GM21367 (cell line): ENCODE data around the gene RNF25.
A peak's percentile ranks its signal among the peaks of the same experiment; 100 is the strongest.

Source experiments
- ATAC-seq: cut with Tn5 transposase; IDR thresholded peaks from one replicate; pipeline ENCODE4 v1.9.1; 2021; ENCODE audit not compliant: unreplicated experiment

Gene RNF25

DNA sequence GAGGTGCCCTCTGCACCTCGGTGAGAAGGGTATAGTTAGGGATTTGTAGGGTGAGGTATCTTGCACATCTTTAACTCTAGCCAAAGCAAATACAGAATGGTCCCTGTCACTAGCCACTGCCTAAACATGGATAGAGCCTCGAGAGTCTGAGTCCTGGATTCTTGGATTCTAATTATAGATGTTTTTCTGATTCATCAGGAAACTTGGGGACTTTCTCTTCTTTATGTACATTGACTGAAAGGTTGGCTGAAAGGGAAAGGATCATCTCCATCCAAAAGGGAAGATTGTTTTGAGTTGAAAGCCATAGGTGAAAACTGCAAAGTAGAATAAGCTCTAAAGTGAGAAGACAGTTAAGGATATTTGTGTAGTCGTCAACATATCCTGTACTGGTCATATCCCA, 8.3 kb upstream of the RNF25 start:
- ATAC-seq: no peak

DNA sequence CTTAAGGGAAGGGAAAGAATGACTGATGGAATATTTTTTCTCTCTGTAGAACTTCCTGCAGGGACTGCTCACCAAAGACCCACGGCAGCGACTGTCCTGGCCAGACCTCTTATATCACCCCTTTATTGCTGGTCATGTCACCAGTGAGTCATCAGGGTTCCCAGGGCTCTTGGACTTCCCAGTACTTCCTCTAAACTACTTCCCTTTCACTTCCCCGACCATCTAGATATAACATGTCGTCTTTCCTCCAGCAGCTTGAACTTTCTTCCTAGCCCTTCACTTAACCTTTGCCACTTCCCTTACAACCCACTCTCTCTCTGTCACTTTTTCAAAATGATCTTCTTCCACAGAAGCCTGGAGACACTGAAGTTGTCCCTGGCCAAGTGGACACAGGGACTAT, 7.3 kb upstream of the RNF25 start:
- no peak for ATAC-seq

DNA sequence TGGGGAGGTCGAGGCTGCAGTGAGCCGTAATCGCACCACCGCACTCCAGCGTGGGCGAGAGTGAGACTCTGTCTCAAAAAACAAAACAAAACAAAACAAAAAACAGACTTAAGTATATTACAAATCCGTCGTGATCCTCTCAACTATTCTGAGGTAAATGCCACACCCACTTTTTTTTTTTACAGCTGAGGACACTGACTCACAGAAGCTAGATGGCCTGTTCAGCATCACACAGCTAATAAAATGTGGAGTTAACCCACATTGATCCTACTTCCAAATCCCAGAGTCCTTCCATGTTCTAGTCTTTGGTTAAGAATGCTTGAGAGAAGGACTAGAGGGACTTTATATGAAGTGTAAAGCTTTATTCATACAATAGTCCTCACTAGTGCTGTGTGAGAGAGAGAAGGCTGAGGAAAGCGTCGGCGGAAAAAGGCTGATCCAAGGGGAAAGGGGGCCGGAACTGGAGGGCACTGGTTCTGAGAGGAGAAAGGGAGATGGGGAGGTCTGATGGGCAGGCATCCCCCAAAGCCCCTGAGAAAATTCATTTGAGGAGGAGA, 627 bp downstream of the RNF25 start:
- no peak for ATAC-seq

DNA sequence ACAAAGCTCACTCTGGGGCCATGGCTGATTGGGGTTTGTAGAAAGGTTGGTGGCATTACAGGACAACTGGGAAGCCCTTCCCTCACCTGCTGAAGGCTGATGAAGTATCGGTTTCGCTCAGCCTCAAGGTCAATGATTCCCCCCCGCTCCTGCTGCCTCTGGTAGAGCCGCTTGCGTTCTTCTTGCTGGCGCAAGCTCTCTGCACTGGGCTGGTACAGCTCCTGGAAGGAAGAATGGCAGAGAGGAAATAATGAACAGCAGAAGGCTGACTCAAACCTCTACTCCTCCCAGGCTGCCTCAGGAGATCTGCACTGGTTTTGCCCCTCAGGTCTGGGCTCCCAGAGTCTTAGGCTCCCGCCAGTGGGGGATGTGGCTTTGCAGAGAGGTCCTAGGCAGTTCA, 7.1 kb downstream of the RNF25 start:
- no peak for ATAC-seq

DNA sequence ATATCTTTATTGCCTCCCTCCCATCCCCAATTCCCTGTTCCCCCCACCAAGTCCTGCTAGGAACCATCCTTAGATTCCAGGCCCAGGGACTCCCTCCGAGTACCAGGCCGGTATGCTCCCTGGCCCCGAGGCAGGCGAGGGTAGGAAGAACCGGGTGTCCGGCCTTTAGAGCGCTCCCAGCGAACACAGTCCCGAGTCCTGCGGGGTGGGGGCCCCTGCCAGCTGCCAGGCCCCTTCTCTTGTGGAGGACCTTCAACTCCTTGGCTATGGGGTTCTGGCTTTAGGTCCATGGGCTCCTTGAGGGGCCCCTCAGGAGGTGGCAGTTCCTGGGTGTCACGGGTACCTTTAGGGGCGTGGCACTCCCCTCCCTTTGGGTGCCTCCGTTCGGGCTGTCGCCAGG, 7.9 kb downstream of the RNF25 start:
- ATAC-seq: no peak

DNA sequence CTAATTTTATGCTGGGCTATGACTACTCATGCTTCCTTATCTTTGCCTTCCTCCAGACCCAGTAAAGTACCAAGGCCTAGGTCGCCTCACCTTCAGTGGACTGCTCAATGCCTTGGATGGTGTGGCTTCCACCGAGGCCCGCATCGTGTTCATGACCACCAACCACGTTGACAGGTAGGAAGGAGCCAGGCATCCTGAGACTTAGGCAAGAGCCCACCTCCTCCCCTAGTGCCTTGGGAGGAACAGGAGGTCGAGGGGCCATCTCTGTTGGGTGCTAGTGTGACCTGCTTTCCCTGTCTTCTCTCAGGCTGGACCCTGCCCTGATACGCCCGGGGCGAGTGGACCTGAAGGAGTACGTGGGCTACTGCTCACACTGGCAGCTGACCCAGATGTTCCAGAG, 9.0 kb downstream of the RNF25 start:
- no peak for ATAC-seq

DNA sequence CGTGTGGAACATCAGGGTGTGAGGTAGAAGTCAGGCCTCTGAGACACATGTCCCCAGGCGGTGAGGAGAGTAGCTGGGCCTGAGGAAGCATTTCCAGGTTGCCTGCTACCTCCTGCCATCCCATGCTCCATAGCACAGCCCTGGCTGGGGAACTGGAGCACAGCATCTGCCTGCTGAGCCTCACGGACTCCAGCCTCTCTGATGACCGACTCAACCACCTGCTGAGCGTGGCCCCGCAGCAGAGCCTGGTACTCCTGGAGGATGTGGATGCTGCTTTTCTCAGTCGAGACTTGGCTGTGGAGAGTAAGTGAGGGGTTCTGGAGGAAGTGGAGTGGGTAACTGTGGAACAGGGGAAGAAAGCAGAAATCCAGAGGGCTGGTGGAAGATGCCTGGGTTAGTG, 9.4 kb downstream of the RNF25 start:
- ATAC-seq: no peak

DNA sequence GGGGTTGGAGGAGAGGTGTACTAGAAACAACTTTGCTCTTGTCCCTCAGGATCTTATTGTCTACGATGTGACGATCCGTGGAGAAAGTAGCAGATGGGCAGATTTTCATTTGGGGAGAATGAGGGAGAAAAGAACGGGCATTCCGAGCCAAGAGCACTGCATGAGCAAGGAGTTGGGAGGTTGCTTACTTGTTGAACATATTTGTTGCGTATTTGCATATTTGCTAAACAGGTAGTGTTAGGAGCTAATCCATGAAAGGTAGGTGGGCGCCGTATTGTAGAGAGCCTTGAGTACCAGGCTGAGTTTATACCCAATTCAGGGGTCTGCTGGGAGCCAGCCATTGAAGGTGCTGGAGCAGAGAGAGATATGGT, 11.8 kb downstream of the RNF25 start:
- ATAC-seq: no peak

DNA sequence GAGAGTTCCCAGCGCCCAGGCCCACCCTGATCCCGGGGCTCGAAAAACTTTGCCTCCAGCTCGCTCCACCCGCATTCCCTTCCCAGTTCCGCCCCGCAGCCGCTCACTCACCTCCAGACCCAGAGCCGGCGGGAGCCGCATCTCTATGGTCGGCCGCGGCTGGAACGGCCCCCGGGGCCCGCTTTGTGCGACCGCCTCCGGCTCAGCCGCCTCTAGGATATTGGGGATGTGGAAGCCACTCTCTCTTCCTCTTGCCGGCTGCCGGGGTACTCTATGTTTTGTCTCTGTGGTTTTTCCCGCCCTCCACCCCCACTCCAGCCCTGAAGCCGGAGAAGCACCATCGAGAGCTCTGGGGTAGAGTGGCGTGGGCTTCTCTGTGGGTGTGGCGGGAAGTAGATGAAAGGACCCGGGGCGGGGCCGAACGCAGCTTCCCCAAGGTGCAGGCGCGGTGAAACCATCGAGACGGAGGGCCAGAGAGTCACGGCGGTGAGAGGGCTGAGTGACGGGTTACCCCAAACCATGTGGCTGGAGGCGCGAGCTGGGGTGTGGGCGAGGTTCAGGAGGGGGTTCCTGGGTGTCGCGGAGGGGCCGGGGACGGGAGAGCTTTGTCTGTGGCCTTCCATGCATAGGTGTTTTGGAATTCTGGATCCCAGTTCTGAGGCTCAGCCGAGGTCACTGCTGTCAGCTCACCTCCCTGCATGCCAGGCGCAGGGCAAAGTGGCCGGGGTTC, 12.4 kb downstream of the RNF25 start, which contains the start of the genes BCS1L and ZNF142:
BCS1L (plus strand) TSS at position 426 of the 730 bp plus-strand sequence. CDS start 1,305 bp downstream, outside the sequence.
ZNF142 (minus strand) TSS at position 366 of the 730 bp plus-strand sequence. CDS start 3,194 bp downstream, outside the sequence.
- ATAC-seq: peak; percentile 90

DNA sequence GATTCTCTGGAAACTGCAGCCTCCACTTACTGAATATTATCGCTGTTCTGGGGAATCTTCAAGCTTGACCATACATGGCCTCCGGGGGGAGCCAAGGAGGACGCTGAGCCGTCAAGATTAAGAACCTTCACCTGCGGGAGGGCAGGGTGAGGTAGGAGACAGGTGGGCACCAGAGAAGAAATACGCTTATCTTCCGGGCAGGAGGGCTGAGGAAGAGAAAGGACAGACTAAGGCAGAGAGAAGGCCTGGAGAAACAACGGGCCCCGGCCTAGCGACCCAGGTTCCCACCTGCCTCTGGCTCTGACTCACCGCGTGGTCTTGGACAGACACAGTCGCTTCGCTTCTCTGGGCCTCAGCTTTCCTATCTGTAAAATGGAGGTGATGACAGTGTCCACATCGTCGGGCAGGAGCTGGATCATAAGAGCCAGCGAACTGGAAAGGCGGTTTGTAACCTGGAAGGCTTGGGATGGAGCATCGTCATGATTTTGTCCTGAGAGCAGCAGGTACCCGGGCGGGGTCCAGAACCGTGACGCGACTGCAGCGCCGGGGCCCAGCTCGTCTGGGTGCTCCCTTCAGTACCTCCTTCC, 13.0 kb downstream of the RNF25 start:
- peak; percentile 36 for ATAC-seq

DNA sequence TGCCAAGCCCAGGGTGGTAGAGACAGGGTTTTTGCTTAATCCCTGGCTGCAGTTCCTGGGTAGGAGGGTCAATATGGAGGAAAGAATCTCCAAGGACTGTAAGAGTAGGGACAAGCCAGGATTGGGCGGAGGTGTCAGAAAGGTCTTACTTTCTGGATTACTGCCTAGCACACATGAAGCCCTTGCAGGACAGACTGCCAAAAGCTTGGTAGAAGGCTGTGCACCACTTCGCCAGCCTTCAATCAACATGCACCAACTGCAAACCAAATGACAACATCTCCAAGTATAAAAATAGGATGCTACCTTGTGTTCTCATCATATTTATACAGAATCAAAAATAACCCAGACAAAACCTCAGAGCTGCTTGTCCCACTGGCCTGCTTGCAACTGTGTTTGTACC, 16.1 kb downstream of the RNF25 start:
- no peak for ATAC-seq

DNA sequence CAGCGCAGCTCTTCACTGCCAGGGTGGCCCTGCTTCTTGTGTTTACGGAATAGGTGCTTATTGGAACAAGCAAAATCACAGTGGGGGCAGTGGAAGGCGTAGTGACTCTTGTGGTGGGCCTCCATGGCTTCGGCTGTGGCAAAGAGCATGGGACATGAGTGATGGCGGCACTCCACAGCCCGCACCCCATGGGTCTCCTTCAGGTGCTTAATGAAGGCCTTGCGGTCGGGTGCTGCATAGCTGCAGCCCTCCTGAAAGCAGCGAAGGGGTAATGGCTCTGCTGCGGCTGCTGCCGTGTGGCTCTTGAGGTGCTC, 23.1 kb downstream of the RNF25 start:
- no peak for ATAC-seq

DNA sequence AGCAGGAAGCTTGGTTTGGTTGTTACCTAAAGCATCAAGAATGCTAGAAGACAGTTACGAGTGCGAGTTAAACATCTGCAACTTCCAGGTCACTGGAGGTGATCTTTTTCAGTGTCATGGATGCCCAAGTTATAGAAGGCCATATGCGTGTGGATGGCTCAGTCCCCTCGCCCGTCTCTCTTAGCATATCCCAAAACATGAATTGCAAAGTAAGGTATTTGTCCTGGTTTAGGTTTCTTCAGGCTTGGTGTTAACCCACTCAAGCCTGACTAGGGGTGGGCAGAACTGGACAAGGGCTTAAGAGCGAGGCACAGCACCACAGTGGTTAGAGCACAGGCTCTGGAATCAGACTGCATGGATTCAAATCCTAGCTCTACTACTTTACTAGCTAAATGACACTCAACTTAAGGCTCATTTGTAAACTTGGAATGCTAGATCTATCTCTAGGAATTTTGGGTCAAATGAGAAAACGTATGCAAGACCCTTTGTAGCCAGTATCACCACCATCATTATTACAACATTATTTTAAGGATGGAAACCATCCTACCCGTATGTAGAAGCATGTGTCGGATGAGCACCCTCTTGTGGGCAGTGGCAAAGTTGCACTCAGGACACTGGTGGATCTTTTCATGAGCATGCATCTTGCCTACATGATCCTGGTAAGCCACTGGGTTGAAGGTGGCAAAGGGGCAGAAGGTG, 23.6 kb downstream of the RNF25 start:
- ATAC-seq: no peak

DNA sequence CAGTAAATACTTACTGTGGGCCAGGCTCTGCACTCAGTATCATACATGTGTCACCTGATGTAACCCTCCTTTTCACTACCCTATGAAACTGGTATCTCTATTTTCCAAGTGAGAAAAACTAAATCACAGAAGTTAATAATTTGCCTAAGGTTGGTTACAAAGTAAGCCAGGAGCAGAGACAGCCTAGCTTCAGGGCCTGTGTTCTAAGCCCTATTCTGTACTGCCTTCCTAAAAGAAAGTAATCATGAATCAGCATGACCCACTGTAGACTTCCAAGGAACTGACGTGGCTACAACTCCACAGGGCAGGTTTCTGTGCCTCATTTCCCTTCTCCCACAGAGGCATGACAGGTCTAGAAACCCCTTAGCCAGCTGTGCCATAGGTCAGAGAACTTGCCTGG, 26.7 kb downstream of the RNF25 start:
- no peak for ATAC-seq

DNA sequence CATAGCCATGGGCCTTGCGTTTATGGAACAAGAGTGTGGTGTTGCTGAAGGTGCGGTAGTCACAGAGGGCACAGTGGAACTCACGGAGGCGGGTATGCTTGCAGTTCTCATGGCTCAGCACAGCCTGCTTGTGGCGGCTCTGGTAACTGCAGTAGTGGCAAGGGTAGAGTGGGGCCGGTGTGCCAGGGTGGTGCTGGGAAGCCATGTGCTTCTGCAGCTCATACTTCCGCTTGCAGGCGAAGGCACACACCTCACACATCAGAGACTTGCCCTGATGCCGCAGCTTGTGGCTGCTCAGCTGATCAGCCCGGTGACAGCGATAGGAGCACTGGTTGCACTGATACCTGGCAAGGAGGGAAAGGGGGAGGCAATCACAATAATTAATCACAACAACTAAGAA, 27.1 kb downstream of the RNF25 start:
- no peak for ATAC-seq

DNA sequence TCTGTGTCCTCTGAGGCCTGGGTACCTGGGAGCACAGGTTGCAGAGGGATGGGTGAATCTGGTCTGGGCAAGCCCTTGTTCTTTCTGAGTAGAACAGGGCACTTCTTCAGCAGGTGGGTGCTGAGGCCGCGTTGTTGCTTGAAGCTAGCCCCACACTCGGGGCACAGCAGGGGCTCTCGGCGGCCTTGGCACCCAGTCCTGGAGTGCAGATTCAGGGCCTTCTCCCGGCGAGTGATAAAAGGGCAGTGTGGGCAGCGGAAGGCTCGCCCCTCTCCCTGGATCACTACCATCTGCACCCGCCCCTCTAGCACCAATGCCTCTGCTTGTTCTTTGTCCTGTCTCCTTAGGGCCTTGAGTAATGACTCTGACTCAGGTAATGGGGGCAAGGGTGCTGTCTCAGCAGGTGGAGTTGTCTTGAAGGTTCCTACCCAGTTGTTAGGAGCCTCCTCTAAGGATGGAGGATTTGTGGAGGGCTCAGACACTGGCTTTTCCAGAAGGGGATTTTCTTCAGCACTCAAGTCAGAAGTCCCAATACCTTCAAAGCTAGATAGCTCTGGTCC, 28.0 kb downstream of the RNF25 start:
- ATAC-seq: no peak

DNA sequence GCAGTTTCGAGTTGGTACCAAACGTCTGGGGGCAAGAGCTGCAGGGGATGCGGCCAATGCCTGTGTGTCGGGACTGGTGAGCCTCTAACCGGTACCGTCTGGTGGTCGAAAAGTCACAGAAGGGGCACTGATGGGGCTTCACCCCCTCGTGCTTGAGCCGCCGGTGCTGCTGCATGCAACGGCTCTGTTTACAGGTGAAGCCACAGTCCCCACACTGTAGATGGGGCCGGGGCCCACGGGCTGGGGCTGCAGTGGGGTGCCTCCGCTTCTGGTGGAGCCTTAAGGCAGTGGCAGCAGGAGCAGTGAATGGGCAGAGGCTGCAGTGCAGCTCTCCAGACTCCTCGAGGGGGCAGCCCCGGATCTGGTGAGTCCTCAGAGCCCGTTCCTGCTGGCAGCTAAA, 29.0 kb downstream of the RNF25 start:
- ATAC-seq: no peak

DNA sequence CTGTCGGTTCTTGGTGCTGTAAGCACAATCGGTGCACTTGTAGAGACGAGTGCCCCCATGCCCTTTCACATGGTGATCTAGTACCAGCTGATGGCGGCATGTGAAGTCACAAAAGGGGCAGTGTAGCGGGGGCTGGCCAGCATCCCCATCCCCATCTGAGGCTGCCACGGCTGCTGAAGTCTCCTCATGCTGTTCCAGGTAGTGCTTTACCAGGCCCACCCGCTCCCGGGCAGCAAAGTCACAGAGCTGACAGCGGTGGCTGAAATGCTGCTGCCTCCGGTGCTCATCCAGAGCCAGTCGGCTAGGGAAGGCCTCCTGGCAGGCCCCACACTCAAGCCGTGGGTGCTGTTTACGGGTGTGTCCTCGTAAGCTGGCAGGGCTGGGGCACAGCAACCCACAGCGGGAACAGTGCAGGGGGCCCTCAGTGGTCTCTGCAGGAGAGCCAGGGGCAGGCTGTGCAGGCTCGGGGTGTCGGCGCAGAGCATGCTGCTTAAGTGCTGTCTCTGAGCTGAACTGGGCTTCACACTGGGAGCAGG, 29.6 kb downstream of the RNF25 start:
- ATAC-seq: no peak

DNA sequence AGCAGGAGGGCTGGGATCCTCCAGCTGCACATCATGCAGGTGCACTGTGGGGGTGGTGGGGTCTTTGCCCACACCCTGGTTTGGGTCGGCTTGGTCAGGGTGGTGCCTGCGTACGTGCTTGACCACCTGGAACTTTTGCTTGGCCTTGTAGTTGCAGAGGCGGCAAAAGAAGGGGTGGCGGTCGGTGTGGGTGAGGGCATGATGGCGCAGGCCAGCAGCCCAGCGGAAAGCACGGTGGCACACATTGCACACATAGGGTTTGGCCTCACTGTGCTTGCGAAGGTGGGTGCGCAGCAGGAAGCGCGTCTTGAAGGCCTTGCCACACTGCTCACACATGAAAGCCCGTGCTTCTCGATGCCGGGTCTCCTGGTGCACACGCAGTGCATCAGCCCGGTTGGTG, 33.4 kb downstream of the RNF25 start:
- ATAC-seq: no peak

DNA sequence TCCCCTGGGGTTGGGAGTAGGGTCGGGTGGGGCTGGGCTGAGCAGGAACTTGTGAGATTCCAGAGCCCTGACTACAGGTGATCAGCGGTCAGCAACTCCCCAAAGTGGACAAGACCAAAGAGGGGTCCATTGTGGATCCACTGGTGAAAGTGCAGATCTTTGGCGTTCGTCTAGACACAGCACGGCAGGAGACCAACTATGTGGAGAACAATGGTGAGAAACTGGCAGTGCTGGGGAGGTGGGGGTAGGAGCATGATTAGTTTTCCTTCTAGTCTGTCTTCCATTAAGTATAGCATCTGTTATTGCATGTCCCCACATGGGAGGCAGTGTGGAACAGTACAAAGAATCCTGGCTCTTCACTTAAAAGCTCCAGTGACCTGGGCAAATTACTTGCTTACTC, 36.1 kb downstream of the RNF25 start:
- ATAC-seq: no peak

DNA sequence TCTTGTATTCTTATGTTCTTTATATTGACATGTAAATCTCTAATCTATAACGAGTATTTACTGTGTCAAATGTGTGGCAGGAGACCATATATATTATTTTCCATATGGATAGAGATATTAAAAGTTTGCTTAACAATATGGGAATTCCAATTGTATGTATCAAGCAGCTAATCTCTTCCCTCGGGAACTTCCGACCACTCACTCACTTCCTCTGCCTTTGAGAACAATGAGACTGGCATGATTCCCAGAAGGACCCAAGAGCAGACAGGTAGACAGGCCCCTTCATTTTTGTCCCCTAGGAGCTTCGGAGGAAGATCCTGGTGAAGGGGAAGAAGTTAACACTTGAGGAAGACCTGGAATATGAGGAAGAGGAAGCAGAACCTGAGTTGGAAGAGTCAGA, 40.0 kb downstream of the RNF25 start:
- no peak for ATAC-seq

DNA sequence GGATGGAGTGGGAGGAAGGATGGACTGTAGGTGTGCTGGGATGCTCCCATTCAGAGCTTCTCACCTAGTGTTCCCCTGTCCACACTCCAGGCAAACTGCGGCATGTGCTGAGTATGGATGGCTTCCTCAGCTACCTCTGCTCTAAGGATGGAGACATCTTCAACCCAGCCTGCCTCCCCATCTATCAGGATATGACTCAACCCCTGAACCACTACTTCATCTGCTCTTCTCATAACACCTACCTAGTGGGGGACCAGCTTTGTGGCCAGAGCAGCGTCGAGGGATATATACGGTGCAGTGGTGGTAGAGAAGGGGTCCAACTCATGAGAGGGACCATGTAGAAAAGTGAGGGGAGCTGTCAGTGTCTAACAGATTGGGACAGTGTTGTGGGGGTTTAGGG, 43.9 kb downstream of the RNF25 start:
- ATAC-seq: no peak
